K562 (cell line): ENCODE measurements around the gene PRPF38A. TPM values are rescaled to one million over a fixed set of nuclear protein-coding genes. Genes with fewer than 3 reads are reported as not detected.
A peak's percentile ranks its signal among the peaks of the same experiment; 100 is the strongest.

Experiments
- CBFA2T3 ChIP-seq: fragments of 450-650 bp; IDR thresholded peaks from 2 replicates; pipeline ENCODE4 v1.6.1; 2017
- CREM ChIP-seq: IDR thresholded peaks from 2 replicates; pipeline ENCODE4 v1.6.1; 2014; ENCODE audit warnings: antibody characterized with exemption, low read depth
- FUS ChIP-seq: fragments of 200-400 bp; formaldehyde crosslinking; optimal IDR thresholded peaks from 2 replicates; pipeline ENCODE3; 2017; ENCODE audit warnings: low read depth, low read length
- KDM5B ChIP-seq: fragments of 200-600 bp; sonication (generic); IDR thresholded peaks from 2 replicates; pipeline ENCODE4 v1.6.1; 2012; ENCODE audit warnings: low read depth, mild to moderate bottlenecking, moderate library complexity, low read length, control low read depth, inconsistent platforms; ENCODE audit not compliant: insufficient replicate concordance
- LCOR ChIP-seq: sonication (generic); formaldehyde crosslinking; IDR thresholded peaks from 2 replicates; pipeline ENCODE4 v1.8.0; 2022; ENCODE audit warnings: mild to moderate bottlenecking, missing genetic modification reagents
- NFRKB ChIP-seq: fragments of 450-650 bp; IDR thresholded peaks from 2 replicates; pipeline ENCODE4 v1.6.1; 2016; ENCODE audit warnings: low read depth
- TAF1 ChIP-seq: IDR thresholded peaks from 2 replicates; pipeline ENCODE4 v1.6.1; 2011; ENCODE audit warnings: mild to moderate bottlenecking, low read length, moderate library complexity; ENCODE audit not compliant: insufficient read depth, control insufficient read depth, severe bottlenecking; ENCODE audit errors: extremely low read depth
- YY1 ChIP-seq, 3 experiments: IDR thresholded peaks; 2 replicates each; pipeline ENCODE4 v1.6.1; 2011; ENCODE audit warnings: low read length in 2 of 3, mild to moderate bottlenecking in 2 of 3, moderate library complexity in 2 of 3, borderline replicate concordance in 1 of 3, control low read depth in 1 of 3, low read depth in 1 of 3; ENCODE audit not compliant: insufficient read depth in 3 of 3, insufficient replicate concordance in 2 of 3, control insufficient read depth in 1 of 3, insufficient read length in 1 of 3; ENCODE audit errors: extremely low read depth in 1 of 3
- ZBTB7A ChIP-seq: IDR thresholded peaks from 2 replicates; pipeline ENCODE4 v1.6.1; 2011; ENCODE audit warnings: low read depth, mild to moderate bottlenecking, low read length, moderate library complexity, borderline replicate concordance; ENCODE audit not compliant: control insufficient read depth
- ZNF253 ChIP-seq: fragments of 250-450 bp; sonication (Bioruptor Pico); conservative IDR thresholded peaks from 2 replicates; pipeline ENCODE4 v1.6.1; 2021; ENCODE audit warnings: mild to moderate bottlenecking
- ZNF57 ChIP-seq: fragments of 450-650 bp; formaldehyde crosslinking; IDR thresholded peaks from 2 replicates; pipeline ENCODE4 v1.4.0; 2020; ENCODE audit warnings: mild to moderate bottlenecking, moderate library complexity
- polyA plus RNA-seq, 8 experiments: library from polyadenylated mRNA; depleted of rRNA in 4 of 8; stranded (reverse) in 5 of 8; unstranded in 3 of 8; fragments of >200 nt; fragmentation: Nextera tagmentation in 2 of 8; fragmentation: Illumina TruSeq in 1 of 8; extraction: Ambion mirVana in 2 of 8; extraction: Trizol in 1 of 8; gene quantifications; 2 replicates each; pipeline versions ENCODE4 v1.2.1 to v1.2.3, GENCODE V29; 2011 to 2014; ENCODE audit warnings: inconsistent platforms in 1 of 8, missing spikeins in 1 of 8
- total RNA-seq, 7 experiments: library from RNA; depleted of rRNA in 6 of 7; stranded (reverse); fragments of >200 nt in 6 of 7; fragmentation: Illumina TruSeq in 2 of 7; extraction: Trizol in 2 of 7; gene quantifications; 2 replicates each; pipeline versions ENCODE4 v1.2.1 to v1.2.3, GENCODE V29; 2011 to 2021; ENCODE audit warnings: low replicate concordance in 1 of 7
- TF ChIP-seq, protein P1 (sequence below): sonication (generic); formaldehyde crosslinking; IDR thresholded peaks from 2 replicates; pipeline ENCODE4 v1.8.1; 2022; ENCODE audit warnings: missing genetic modification reagents
- TF ChIP-seq, protein P2 (sequence below): sonication (generic); formaldehyde crosslinking; IDR thresholded peaks from 2 replicates; pipeline ENCODE4 v1.4.0; 2020; ENCODE audit warnings: mild to moderate bottlenecking, missing genetic modification reagents
- TF ChIP-seq, protein P3 (sequence below): fragments of 450-650 bp; formaldehyde crosslinking; IDR thresholded peaks from 2 replicates; pipeline ENCODE4 v1.4.0; 2020; ENCODE audit warnings: mild to moderate bottlenecking, mixed read lengths
- TF ChIP-seq, protein P4 (sequence below), 3 experiments: fragments of 200-800 bp in 1 of 3; sonication (Bioruptor generic) in 1 of 3; sonication (generic) in 1 of 3; formaldehyde crosslinking in 1 of 3; IDR thresholded peaks; 2 replicates each; pipeline versions ENCODE4 v1.6.1 to v1.8.0; 2016 to 2022; ENCODE audit warnings: mild to moderate bottlenecking in 2 of 3, missing compliant biosample characterization in 2 of 3, missing genetic modification characterization in 2 of 3, missing genetic modification reagents in 1 of 3
- TF ChIP-seq, protein P5 (sequence below): fragments of 200-800 bp; sonication (Bioruptor generic); IDR thresholded peaks from 2 replicates; pipeline ENCODE4 v1.6.1; 2017; ENCODE audit warnings: missing genetic modification characterization, missing compliant biosample characterization

PRPF38A gene
- total and polyA plus RNA-seq, 9 of the 15 experiments (the other 6 are each of a cell fraction or from before 2014, with no cell fraction given), result 53.6 to 198 (median 89.2) TPM

DNA sequence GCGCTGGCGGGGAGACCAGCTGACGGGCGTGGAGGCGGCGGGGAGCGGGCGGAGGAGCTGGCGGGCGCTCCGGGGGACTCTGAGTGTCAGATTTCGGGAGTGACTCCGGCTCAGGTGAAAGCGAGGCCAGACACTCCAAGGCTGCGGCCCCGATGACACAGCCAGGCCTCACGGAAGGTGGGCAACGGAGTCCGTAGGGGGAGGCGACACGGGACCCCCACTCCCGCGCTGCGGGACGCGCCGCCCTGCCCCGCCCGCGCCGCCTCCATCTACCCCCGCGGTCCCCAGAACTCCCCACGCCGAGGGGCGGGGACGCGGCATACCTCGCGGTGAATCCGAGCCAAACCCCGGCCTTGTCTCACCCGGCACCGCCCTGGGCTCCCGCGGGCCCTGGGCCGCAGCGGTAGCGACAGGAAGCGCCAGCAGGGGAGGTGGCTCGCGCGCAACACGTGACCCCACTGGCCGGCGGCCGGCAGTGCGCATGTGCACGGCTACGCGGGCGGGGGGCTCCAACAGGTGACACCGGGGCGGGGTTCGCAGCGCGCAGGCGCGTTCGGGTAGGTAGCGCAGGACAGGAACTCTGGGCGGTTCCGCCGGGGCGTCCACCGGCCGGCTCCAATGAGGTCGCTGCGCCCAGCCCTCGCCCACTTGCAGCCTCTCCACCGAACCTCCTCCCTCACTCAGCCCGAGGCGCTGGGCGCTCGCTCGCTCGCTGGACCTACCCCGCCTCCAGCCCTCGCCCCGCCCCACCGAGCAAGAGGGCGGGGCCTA, 38.5 kb upstream of the PRPF38A start, which contains the start of gene CC2D1B (continued):
- TF ChIP-seq, protein P1, sequence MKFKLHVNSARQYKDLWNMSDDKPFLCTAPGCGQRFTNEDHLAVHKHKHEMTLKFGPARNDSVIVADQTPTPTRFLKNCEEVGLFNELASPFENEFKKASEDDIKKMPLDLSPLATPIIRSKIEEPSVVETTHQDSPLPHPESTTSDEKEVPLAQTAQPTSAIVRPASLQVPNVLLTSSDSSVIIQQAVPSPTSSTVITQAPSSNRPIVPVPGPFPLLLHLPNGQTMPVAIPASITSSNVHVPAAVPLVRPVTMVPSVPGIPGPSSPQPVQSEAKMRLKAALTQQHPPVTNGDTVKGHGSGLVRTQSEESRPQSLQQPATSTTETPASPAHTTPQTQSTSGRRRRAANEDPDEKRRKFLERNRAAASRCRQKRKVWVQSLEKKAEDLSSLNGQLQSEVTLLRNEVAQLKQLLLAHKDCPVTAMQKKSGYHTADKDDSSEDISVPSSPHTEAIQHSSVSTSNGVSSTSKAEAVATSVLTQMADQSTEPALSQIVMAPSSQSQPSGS (CRISPR knock-in tag), result 0 out of 2 replicates have a peak, but pooled peaks have one; percentile 45
- TF ChIP-seq NFRKB (0 out of 2 replicates have a peak, but pooled peaks have one; percentile 36), TAF1 (peak; percentile 78), ZNF253 (0 out of 2 replicates have a peak, but pooled peaks have one; percentile 63), KDM5B (peak; percentile 77), YY1 (IDR thresholded peaks at IDR 0.05; ENCODE audit: borderline replicate concordance in 1 of 3, control insufficient read depth in 1 of 3, extremely low read depth in 1 of 3, insufficient read depth in 3 of 3, insufficient read length in 1 of 3, insufficient replicate concordance in 2 of 3, low read depth in 1 of 3, low read length in 2 of 3) (peak in 2 of 3 experiments; percentile 38 to 63), LCOR (peak; percentile 87), CREM (peak; percentile 74), ZNF57 (CRISPR knock-in tag) (no peak), FUS (peak; percentile 87), ZBTB7A (peak; percentile 72; the same call in 1 of the 2 replicates), CBFA2T3 (no peak; the same call in 1 of the 2 replicates)
- TF ChIP-seq, protein P2, sequence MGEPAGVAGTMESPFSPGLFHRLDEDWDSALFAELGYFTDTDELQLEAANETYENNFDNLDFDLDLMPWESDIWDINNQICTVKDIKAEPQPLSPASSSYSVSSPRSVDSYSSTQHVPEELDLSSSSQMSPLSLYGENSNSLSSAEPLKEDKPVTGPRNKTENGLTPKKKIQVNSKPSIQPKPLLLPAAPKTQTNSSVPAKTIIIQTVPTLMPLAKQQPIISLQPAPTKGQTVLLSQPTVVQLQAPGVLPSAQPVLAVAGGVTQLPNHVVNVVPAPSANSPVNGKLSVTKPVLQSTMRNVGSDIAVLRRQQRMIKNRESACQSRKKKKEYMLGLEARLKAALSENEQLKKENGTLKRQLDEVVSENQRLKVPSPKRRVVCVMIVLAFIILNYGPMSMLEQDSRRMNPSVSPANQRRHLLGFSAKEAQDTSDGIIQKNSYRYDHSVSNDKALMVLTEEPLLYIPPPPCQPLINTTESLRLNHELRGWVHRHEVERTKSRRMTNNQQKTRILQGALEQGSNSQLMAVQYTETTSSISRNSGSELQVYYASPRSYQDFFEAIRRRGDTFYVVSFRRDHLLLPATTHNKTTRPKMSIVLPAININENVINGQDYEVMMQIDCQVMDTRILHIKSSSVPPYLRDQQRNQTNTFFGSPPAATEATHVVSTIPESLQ, result 0 out of 2 replicates have a peak, but pooled peaks have one; percentile 47
- TF ChIP-seq, protein P3, sequence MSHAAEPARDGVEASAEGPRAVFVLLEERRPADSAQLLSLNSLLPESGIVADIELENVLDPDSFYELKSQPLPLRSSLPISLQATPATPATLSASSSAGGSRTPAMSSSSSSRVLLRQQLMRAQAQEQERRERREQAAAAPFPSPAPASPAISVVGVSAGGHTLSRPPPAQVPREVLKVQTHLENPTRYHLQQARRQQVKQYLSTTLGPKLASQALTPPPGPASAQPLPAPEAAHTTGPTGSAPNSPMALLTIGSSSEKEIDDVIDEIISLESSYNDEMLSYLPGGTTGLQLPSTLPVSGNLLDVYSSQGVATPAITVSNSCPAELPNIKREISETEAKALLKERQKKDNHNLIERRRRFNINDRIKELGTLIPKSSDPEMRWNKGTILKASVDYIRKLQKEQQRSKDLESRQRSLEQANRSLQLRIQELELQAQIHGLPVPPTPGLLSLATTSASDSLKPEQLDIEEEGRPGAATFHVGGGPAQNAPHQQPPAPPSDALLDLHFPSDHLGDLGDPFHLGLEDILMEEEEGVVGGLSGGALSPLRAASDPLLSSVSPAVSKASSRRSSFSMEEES (CRISPR knock-in tag), result peak; percentile 98
- TF ChIP-seq, protein P4, sequence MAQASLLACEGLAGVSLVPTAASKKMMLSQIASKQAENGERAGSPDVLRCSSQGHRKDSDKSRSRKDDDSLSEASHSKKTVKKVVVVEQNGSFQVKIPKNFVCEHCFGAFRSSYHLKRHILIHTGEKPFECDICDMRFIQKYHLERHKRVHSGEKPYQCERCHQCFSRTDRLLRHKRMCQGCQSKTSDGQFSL (CRISPR knock-in tag; IDR thresholded peaks at IDR 0.05), result 0 out of 2 replicates have a peak, but pooled peaks have one; percentile 38
- TF ChIP-seq, protein P4 (tag; IDR thresholded peaks at IDR 0.05), result no peak
- TF ChIP-seq, protein P5, sequence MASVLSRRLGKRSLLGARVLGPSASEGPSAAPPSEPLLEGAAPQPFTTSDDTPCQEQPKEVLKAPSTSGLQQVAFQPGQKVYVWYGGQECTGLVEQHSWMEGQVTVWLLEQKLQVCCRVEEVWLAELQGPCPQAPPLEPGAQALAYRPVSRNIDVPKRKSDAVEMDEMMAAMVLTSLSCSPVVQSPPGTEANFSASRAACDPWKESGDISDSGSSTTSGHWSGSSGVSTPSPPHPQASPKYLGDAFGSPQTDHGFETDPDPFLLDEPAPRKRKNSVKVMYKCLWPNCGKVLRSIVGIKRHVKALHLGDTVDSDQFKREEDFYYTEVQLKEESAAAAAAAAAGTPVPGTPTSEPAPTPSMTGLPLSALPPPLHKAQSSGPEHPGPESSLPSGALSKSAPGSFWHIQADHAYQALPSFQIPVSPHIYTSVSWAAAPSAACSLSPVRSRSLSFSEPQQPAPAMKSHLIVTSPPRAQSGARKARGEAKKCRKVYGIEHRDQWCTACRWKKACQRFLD (CRISPR knock-in tag), result peak; percentile 76; the same call in 1 of the 2 replicates
